ENCODE measurements around the gene RFC4.
"Not testable (repeated sequence)": the region's sequence is repeated elsewhere in the genome, so short reads cannot be mapped to it uniquely, and the experiment has no call there.

The RFC4 gene

DNA sequence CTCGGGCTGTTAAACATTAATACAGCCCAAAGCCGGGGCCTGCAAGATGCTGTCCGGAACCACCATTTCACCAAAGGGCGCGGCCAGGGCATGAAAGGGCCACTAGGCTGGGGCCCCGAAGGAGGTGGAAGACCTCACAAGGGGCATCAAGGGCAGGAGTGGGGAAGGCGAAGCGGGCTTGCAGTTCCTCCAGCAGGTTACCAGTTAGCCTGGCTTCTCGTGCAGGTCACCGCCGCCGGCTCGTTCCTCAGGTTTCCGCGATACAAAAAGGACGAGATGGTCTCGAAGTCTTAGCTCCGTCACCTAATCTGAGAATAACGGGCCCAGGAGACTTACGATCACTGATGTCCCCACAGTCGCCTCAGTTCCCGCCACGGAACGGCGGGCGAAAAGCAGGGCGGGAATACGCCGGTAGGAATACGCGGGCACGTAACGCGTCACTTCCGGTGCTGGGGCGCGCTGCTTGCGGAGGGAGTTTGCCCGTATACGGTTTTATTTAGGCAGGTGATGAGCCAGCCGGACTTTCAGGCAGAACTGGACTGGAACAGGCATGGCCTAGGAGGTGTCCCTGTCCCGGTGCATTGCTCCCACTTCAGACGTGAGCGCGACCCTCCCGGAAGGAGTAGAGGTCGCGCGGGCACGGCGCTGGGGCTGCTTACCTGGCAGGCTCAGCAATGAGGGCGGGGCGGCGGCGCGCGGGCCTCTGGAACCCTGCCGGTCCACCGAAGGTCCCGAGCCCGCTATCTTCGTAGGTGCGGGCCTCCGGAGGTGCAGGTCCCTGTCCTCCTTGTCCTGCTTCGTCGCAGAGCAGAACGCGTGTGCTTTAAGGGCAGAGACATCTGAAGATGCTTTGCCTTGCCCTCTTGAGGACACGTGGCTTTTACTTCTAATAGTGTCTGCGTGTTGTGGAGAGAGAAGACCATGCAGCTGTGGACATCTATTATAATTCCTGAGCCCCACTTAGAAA lies at the start of gene RFC4:
Gene RFC4 (minus strand): TSS at position 394 of the 967 bp plus-strand sequence. CDS start 1,769 bp downstream, outside the sequence.
- peak; percentile 92 for DNase-seq (ENCODE audit: low spot score)

GRCh38 chr3:186854954-186855353 lies 48.7 kb upstream of the RFC4 start:
- no peak for DNase-seq (ENCODE audit: low spot score)

- no peak for DNase-seq (ENCODE audit: low spot score)
Observed at GRCh38 chr3:186854146-186854545, 47.9 kb upstream of the RFC4 start.

DNA sequence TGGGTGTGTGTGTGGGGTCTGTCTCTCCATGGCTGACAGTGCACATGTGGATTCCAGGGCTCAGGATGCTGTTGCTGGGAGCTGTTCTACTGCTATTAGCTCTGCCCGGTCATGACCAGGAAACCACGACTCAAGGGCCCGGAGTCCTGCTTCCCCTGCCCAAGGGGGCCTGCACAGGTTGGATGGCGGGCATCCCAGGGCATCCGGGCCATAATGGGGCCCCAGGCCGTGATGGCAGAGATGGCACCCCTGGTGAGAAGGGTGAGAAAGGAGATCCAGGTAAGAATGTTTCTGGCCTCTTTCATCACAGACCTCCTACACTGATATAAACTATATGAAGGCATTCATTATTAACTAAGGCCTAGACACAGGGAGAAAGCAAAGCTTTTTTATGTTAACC lies 46.7 kb upstream of the RFC4 start:
- no peak for DNase-seq (ENCODE audit: low spot score)

GRCh38 chr3:186851835-186852234 lies 45.6 kb upstream of the RFC4 start:
- not testable (repeated sequence) for DNase-seq (ENCODE audit: low spot score)

DNA sequence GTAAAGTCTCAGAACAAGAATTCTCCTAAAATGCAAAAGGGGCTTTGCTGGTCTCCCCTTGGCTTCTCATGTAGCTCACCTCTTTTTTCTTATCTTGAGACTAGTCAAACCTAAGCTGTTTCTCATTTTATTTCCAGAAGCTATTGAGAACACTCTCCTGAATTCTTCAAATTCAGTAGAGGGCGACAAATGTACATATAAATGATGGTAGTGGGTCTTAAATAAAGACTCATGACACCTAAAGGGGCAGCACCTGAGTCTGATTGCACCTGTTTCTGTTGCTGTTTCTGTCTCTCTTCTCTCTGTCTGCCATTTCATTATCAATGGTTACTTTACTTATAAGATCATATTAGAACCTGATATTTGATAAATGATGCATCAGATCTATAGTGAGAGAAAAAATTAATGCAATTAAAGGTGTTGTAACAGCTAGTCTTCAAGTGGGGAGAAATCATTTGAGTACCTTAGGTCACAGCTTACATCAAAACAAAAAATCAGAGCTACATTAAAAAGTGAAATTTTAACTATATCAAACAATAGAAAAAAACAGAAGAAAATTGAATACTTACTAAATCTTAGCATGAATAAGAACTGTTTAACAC lies 43.2 kb upstream of the RFC4 start:
- DNase-seq (ENCODE audit: low spot score) = peak; percentile 66

- no peak for DNase-seq (ENCODE audit: low spot score)
Observed at GRCh38 chr3:186847437-186847836, 41.2 kb upstream of the RFC4 start.

DNA sequence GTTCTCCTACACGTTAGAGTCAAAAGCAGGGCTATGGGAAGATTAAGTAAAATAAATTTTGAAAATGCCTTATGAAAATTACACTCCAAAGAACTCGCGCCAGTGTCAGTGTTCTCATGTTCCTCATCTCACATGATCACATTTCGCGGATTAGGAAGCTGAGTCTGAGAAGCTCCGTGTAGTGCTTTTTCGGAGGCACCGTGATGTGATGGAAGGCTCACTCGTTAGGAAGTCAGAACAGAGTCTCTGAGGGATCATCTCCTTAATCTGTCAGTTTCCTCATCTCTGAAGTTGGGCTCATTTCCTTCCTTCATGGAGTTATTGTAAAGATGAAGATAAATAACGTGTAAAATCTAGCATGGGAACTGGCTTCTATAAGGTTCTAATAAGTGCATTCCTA lies 39.5 kb upstream of the RFC4 start:
- no peak for DNase-seq (ENCODE audit: low spot score)

DNA sequence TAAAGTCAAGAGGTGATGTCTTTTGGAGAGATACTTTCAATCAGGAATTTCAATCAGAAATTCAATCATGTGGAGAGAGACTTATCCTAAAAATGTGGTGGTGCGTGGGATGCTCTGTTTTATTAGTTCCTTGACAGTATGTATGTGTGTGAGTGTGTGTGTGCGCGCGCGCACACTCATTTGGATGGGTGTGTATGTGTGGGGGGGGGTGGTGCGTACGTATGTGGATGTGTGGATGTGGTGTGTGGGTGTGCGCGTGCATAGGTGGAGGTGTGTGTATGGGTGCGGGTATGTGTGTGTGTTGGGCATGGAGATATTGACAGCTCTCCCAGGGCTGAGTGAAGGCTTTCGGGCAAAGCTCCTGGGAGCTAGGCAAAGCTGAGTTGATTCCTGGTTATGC lies 38.6 kb upstream of the RFC4 start:
- DNase-seq (ENCODE audit: low spot score) = no peak

DNA sequence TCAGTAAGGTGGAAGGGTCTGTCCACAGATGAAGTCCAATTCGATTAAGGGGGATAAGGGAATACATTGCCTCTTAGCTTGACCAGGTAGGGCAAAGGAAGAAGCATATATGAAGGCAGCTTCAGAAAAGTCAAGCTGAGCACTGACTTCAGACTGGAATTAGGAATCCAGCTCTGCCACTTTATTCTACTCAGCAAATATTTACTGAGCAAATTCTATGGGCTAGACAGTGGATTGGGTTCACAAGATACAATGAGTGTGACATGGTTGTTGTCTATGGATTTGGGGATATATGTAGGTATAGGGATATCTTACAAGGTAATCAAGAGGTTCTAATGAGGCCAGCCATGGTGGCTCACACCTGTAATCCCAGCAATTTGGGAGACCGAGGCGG lies 36.8 kb upstream of the RFC4 start:
- no peak for DNase-seq (ENCODE audit: low spot score)

- no peak for DNase-seq (ENCODE audit: low spot score)
Observed at GRCh38 chr3:186842426-186843038, 36.2 kb upstream of the RFC4 start, which contains the start of gene ADIPOQ. ADIPOQ (plus strand) TSS chr3:186842710; CDS start chr3:186853059, 10,349 bp downstream.

- no peak for DNase-seq (ENCODE audit: low spot score)
Observed at GRCh38 chr3:186841620-186842019, 35.3 kb upstream of the RFC4 start.

GRCh38 chr3:186839874-186840641 lies 33.8 kb upstream of the RFC4 start:
- DNase-seq (ENCODE audit: low spot score) = no peak

DNA sequence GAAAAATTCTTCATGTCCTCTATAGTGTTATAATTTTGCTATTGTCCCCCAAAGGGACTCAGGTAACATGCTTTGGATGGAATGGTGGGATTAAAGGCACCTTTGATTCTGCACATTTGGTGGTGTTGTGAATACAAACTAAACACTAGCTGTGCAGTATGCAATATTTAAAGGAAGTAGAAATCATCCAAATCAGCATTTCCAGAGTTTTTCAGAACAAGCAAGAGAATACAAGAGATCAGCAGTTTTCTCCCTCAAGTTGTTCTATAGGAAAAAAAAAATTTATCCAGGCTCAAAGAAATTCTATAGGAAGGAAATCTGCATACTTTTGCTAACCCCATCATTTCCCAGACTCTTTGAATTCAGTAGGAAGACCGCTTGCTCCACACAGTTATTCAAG lies 26.0 kb upstream of the RFC4 start:
- no peak for DNase-seq (ENCODE audit: low spot score)

- DNase-seq (ENCODE audit: low spot score) = no peak
Observed at GRCh38 chr3:186831798-186832197, 25.5 kb upstream of the RFC4 start.

DNA sequence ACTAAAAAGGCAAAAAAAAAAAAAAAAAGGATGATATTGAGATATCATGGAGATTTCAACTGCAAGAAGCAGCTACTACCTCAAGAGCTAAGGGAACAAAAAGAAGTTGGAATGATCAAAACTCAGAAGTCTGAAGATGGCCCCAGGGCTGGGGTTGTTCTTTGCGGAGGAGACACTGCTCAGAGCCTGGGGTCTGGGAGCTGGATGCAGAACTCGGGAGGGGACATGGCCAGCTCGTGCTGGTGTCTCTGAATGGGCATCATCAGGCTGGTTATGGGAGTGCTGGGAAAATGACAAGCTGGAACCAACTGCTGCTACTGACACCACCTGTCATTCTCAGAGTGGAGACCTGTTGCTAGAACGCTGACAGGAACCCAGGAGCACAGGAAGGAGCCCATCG lies 22.1 kb upstream of the RFC4 start:
- no peak for DNase-seq (ENCODE audit: low spot score)

DNA sequence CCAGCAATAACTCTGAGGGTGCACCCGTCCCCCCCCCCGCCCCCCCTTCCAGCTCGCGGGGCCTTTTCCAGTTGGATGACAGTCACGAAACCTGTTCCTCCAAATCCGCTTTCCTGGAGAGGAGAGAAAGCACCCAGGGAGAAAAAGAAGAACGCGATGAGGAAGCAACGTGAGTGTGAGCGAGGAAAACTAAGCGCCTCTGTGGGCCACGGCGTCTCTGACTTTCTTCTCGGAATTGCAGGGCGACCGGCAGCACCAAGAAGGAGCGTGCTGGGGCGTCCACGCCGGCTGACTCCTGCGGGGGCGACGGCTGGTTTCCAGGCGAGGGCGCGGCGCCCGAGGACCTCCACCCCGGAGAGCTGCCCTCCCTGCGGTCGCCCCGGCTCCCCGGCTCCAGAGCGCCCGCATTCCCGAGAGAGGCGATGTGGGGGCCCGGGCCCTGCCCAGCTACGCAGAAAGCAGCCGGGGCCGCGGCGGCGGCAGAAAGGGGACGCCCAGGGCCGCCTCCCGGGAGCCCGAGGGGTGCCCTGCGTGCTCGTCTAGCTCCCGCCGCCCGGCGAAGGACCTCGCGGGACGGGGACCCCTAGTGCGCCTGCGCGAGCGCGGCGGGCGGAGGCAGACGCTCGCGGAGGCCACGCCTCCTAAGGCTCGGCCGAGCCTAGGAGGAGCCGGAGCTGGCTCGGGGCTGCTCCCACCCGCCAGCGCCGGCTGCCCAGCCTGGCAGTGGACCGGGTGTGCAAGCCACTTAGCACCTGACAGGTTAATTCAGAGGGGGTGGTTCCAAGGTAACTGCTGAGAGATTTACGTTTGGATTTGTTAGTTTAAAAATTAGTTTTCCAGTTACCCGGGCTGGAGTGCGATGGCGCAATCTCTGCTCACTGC lies 20.9 kb upstream of the RFC4 start:
- peak; percentile 87 for DNase-seq (ENCODE audit: low spot score)

- DNase-seq (ENCODE audit: low spot score) = peak; percentile 30
Observed at GRCh38 chr3:186826410-186826975, 20.2 kb upstream of the RFC4 start.

DNA sequence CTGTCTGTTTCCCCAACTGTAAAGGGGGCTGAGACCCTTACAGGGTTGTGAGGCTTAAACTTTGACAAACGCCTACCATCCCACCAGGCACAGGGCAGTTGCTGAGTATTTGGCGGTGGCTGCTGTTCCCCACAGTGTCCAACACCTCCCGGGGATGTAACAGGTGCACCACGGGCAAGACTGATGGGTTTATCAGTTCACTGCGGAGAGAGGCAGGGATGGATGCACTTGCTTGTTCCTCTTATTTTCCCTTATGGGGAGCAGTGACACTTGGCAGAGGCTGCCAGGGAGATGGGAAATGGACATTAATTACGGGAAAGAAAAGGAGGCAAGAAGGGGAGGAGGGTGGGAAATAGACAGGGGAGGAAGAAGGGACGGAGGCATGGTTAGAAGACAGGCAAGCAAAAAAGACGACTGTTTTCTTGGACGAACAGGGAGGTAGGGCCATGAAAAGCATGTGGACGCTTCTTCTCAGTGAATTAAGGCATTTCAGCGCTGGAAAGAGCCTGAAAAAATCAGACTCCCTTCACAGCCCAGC lies 19.7 kb upstream of the RFC4 start:
- peak; percentile 13 for DNase-seq (ENCODE audit: low spot score)

- DNase-seq (ENCODE audit: low spot score) = peak; percentile 59
Observed at GRCh38 chr3:186825294-186825821, 19.1 kb upstream of the RFC4 start.
